HCT116 (cell line): ENCODE measurements around the gene FOXN3.

Experiments
- CEBPB ChIP-seq: IDR thresholded peaks from 2 replicates; pipeline ENCODE4 v1.6.1; 2012; ENCODE audit warnings: low read depth
- EGR1 ChIP-seq: IDR thresholded peaks from 2 replicates; pipeline ENCODE4 v1.6.1; 2012; ENCODE audit warnings: low read depth
- EZH2 ChIP-seq: fragments of 200-600 bp; sonication (generic); IDR thresholded peaks from 2 replicates; pipeline ENCODE4 v1.6.1; 2017; ENCODE audit warnings: antibody characterized with exemption, mixed run types
- POLR2A ChIP-seq: IDR thresholded peaks from 2 replicates; pipeline ENCODE4 v1.7.0; 2011; ENCODE audit warnings: borderline replicate concordance; ENCODE audit not compliant: insufficient read depth, insufficient read length; ENCODE audit errors: extremely low read depth
- POLR2AphosphoS5 ChIP-seq: IDR thresholded peaks from 2 replicates; pipeline ENCODE4 v1.6.1; 2011; ENCODE audit warnings: mild to moderate bottlenecking, low read depth, low read length, moderate library complexity
- SIN3A ChIP-seq: IDR thresholded peaks from 2 replicates; pipeline ENCODE4 v1.6.1; 2012; ENCODE audit warnings: low read depth
- SP1 ChIP-seq: IDR thresholded peaks from 2 replicates; pipeline ENCODE4 v1.6.1; 2012; ENCODE audit warnings: low read depth
- YY1 ChIP-seq: IDR thresholded peaks from 2 replicates; pipeline ENCODE4 v1.6.1; 2011; ENCODE audit warnings: low read length, low read depth, moderate library complexity, mild to moderate bottlenecking; ENCODE audit not compliant: insufficient replicate concordance; ENCODE audit errors: extremely low read depth
- TF ChIP-seq, protein P1 (sequence below), 3 experiments: fragments of 200-600 bp in 1 of 3; sonication (generic) in 1 of 3; IDR thresholded peaks in 2 of 3; conservative IDR thresholded peaks in 1 of 3; 2 replicates each; pipeline ENCODE4 v1.5.1; 2012 to 2017; ENCODE audit warnings: low read depth in 2 of 3, low read length in 2 of 3, antibody characterized with exemption in 1 of 3, borderline replicate concordance in 1 of 3, control low read depth in 1 of 3, mild to moderate bottlenecking in 1 of 3, mixed read lengths in 1 of 3, mixed run types in 1 of 3, moderate library complexity in 1 of 3; ENCODE audit not compliant: insufficient read depth in 1 of 3
- TF ChIP-seq, protein P2 (sequence below): IDR thresholded peaks from 2 replicates; pipeline ENCODE4 v1.6.1; 2012
- TF ChIP-seq, protein P3 (sequence below): IDR thresholded peaks from 2 replicates; pipeline ENCODE4 v1.6.1; 2012; ENCODE audit warnings: low read depth

DNA sequence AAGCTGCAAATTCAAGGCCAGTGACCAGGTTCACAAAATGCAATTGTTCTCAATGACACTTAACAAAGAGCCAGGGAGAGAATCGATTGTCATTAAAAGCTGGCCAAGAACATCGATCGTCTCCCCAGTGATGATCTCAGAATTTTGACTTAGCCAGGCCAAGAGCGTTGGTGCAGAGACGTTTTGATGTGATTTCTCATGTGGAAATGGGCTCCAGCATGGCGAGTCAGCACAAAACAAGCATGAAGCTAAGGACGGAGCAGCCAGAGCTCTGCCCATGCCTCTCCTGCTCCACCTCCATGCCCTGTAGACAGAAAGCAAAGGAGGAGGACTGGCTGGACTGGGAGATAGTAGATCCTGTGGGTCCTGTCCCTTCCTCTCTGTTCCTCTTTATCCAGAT lies 270.8 kb downstream of the FOXN3 start:
- TF ChIP-seq CEBPB (no peak), SP1 (no peak), POLR2A (no peak), SIN3A (no peak), POLR2AphosphoS5 (no peak), EGR1 (no peak), YY1 (no peak), EZH2 (no peak)
- TF ChIP-seq, protein P1, sequence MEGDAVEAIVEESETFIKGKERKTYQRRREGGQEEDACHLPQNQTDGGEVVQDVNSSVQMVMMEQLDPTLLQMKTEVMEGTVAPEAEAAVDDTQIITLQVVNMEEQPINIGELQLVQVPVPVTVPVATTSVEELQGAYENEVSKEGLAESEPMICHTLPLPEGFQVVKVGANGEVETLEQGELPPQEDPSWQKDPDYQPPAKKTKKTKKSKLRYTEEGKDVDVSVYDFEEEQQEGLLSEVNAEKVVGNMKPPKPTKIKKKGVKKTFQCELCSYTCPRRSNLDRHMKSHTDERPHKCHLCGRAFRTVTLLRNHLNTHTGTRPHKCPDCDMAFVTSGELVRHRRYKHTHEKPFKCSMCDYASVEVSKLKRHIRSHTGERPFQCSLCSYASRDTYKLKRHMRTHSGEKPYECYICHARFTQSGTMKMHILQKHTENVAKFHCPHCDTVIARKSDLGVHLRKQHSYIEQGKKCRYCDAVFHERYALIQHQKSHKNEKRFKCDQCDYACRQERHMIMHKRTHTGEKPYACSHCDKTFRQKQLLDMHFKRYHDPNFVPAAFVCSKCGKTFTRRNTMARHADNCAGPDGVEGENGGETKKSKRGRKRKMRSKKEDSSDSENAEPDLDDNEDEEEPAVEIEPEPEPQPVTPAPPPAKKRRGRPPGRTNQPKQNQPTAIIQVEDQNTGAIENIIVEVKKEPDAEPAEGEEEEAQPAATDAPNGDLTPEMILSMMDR (IDR thresholded peaks at IDR 0.05 in 2 of 3, conservative IDR thresholded peaks at IDR 0.05 in 1 of 3; ENCODE audit: borderline replicate concordance in 1 of 3, insufficient read depth in 1 of 3, low read depth in 2 of 3, low read length in 2 of 3), result no peak
- TF ChIP-seq, protein P2, sequence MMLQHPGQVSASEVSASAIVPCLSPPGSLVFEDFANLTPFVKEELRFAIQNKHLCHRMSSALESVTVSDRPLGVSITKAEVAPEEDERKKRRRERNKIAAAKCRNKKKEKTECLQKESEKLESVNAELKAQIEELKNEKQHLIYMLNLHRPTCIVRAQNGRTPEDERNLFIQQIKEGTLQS, result no peak
- TF ChIP-seq, protein P3, sequence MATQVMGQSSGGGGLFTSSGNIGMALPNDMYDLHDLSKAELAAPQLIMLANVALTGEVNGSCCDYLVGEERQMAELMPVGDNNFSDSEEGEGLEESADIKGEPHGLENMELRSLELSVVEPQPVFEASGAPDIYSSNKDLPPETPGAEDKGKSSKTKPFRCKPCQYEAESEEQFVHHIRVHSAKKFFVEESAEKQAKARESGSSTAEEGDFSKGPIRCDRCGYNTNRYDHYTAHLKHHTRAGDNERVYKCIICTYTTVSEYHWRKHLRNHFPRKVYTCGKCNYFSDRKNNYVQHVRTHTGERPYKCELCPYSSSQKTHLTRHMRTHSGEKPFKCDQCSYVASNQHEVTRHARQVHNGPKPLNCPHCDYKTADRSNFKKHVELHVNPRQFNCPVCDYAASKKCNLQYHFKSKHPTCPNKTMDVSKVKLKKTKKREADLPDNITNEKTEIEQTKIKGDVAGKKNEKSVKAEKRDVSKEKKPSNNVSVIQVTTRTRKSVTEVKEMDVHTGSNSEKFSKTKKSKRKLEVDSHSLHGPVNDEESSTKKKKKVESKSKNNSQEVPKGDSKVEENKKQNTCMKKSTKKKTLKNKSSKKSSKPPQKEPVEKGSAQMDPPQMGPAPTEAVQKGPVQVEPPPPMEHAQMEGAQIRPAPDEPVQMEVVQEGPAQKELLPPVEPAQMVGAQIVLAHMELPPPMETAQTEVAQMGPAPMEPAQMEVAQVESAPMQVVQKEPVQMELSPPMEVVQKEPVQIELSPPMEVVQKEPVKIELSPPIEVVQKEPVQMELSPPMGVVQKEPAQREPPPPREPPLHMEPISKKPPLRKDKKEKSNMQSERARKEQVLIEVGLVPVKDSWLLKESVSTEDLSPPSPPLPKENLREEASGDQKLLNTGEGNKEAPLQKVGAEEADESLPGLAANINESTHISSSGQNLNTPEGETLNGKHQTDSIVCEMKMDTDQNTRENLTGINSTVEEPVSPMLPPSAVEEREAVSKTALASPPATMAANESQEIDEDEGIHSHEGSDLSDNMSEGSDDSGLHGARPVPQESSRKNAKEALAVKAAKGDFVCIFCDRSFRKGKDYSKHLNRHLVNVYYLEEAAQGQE, result no peak
